Lung (tissue), 12 donors: ENCODE results near the gene ZSCAN4. TPM values are rescaled to one million over a fixed set of nuclear protein-coding genes. Genes with fewer than 3 reads are reported as not detected.

Experiments
- ATAC-seq: fragments of 200-7000 bp; cut with Tn5 transposase; one replicate; pipeline ENCODE4 v1.9.1; 2020; ENCODE audit warnings: moderate number of reproducible peaks; ENCODE audit not compliant: insufficient read depth, low FRiP score
- DNase-seq, 3 donors: peaks; one replicate each; pipeline ENCODE4 v3.0.0-alpha.2; 2013 to 2017
- H3K27ac ChIP-seq, 2 donors: one replicate each; pipeline ENCODE4 v1.5.1; 2013; ENCODE audit warnings: mild to moderate bottlenecking in 2 of 2, moderate library complexity in 2 of 2, control low read depth in 1 of 2, inconsistent platforms in 1 of 2, low read depth in 1 of 2, low read length in 1 of 2
- H3K27me3 ChIP-seq, 3 donors: one replicate each; pipeline ENCODE4 v1.5.1; 2013; ENCODE audit warnings: low read length in 2 of 3; ENCODE audit not compliant: control insufficient read depth in 3 of 3, insufficient read depth in 3 of 3
- H3K36me3 ChIP-seq, 4 donors: one replicate each; pipeline ENCODE4 v1.5.1; 2013; ENCODE audit warnings: low read length in 4 of 4, mild to moderate bottlenecking in 1 of 4, moderate library complexity in 1 of 4; ENCODE audit not compliant: control insufficient read depth in 4 of 4, insufficient read depth in 4 of 4
- H3K4me1 ChIP-seq, 5 donors: one replicate each; pipeline ENCODE4 v1.5.1; 2013; ENCODE audit warnings: low read length in 5 of 5, mild to moderate bottlenecking in 2 of 5, moderate library complexity in 1 of 5; ENCODE audit not compliant: control insufficient read depth in 5 of 5, insufficient read depth in 5 of 5
- H3K4me3 ChIP-seq: one replicate; pipeline ENCODE4 v1.5.1; 2013; ENCODE audit warnings: mild to moderate bottlenecking, control low read depth, moderate library complexity
- H3K9ac ChIP-seq, 2 donors: one replicate each; pipeline ENCODE4 v1.5.1; 2013; ENCODE audit warnings: low read length in 2 of 2, control low read depth in 1 of 2; ENCODE audit not compliant: insufficient read depth in 1 of 2
- H3K9me3 ChIP-seq, 4 donors: one replicate each; pipeline ENCODE4 v1.5.1; 2013; ENCODE audit warnings: low read length in 3 of 4, mild to moderate bottlenecking in 1 of 4, moderate library complexity in 1 of 4; ENCODE audit not compliant: control insufficient read depth in 4 of 4, insufficient read depth in 3 of 4
- WGBS, 2 donors: extraction: QIAGEN DNeasy Blood & Tissue Kit; methylation state at CpG; one replicate each; pipeline ENCODE4 v1.1.7; 2013; 5-methylcytosine and 5-hydroxymethylcytosine counted together
- polyA plus RNA-seq, 2 donors: library from polyadenylated mRNA; stranded (reverse); fragments of 200-250 nt; gene quantifications; one replicate each; pipeline ENCODE4 v1.2.1, GENCODE V29; 2013
- total RNA-seq, 2 donors: library from RNA; depleted of rRNA in 1 of 2; stranded (reverse); fragments of >200 nt in 1 of 2; gene quantifications; one replicate each; pipeline ENCODE4 v1.2.1, GENCODE V29; 2014 to 2021
- TF ChIP-seq, protein P1 (sequence below): IDR thresholded peaks from 2 replicates; pipeline ENCODE4 v1.5.1; 2012; ENCODE audit warnings: mild to moderate bottlenecking; ENCODE audit errors: control extremely low read depth, extremely low read depth
- donor health status: control.
- donor health status: control.
- donor health status: Bipolar disorder and iron deficiency.
- donor health status: healthy.
- donor health status: DM: yes; HTN: yes; CAD: no.

Gene ZSCAN4
- total and polyA plus RNA-seq, 4 donors, result 0.07 to 0.21 (median 0.14) TPM; not detected in 1

DNA sequence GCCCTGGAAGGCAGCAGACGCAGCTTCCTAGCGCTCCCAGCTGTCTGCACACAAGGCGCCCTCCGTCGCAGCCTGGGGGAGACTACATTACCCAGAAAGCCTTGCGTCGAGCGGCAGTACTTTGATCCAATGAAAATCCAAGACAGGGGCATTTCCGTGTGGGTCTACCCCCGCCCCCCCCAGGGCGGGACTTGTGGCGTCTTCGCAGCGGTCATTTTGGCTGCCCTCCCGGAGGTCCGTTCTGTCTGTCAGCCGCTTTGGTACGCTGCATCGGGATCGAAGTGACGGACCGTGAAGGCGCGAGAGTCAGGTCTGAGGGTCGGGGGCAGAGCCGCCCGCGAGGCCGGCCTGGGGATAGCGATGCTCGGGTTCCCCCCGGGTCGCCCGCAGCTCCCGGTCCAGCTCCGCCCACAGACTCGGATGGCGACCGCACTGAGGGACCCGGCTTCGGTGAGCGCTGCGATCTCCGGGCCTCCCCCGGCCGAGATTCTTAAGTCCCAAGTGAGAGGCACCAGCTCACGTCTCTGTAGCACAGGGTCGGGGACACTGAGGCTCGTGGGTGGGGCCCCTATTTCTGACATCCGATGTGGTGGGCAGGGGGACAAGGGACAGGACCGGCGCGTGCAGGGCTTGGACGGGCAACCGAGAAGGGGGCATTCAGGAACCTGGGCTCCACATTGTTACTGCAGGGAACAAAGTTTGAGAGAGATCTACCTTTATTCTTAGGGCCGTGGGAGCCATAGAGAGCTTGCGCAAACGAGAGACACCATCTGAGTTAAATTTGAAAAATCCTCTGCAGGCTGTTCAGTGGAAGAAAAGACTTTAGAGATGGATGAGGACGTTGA lies 35.5 kb upstream of the ZSCAN4 start, which contains the start of gene ZNF211:
Gene ZNF211, plus strand, starts transcription at position 182 of the 845 bp plus-strand sequence. Its CDS starts 179 bp downstream, at position 361.
- Histone ChIP-seq H3K36me3 (peaks cover 7 to 36% (median 21%) of the 10 kb centered on the region in 4 donors), H3K27me3 (no peaks in the 10 kb centered on the region), H3K4me1 (peaks cover 0 to 9% (median 9%) of the 10 kb centered on the region in 5 donors), H3K27ac (peak within 1 kb of the TSS; percentile 76 to 79), H3K4me3 (peak within 1 kb of the TSS; percentile 85), H3K9ac (peak within 1 kb of the TSS; percentile 47 to 83), H3K9me3 (peaks cover 0 to 15% (median 12%) of the 10 kb centered on the region in 4 donors)
- ATAC-seq (peak; percentile 100), DNase-seq (peak; percentile 96 to 99 (median 97))
- TF ChIP-seq, protein P1, sequence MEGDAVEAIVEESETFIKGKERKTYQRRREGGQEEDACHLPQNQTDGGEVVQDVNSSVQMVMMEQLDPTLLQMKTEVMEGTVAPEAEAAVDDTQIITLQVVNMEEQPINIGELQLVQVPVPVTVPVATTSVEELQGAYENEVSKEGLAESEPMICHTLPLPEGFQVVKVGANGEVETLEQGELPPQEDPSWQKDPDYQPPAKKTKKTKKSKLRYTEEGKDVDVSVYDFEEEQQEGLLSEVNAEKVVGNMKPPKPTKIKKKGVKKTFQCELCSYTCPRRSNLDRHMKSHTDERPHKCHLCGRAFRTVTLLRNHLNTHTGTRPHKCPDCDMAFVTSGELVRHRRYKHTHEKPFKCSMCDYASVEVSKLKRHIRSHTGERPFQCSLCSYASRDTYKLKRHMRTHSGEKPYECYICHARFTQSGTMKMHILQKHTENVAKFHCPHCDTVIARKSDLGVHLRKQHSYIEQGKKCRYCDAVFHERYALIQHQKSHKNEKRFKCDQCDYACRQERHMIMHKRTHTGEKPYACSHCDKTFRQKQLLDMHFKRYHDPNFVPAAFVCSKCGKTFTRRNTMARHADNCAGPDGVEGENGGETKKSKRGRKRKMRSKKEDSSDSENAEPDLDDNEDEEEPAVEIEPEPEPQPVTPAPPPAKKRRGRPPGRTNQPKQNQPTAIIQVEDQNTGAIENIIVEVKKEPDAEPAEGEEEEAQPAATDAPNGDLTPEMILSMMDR, result no peak
- 1% methylated on average over 54 to 59 of the region's 59 CpGs for WGBS, 2 donors

DNA sequence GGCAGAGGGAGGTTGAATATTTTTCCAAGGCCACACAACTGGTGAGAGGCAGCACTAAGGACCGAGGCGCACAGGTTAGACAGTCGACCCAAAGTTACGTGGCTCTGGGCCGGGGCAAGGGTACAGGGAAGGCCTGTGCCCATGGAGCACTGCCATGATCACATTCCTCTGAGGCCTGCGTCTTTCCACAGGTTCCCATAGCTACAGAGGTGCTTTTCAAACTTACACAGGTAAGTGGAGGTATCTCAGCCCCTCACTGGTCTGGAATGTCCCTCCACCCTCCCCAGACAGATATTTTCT lies 35.0 kb upstream of the ZSCAN4 start:
- whole genome bisulfite sequencing, 2 donors, result 55 to 64% methylated on average over 6 of the region's 6 CpGs
- peaks cover 7 to 41% (median 26%) of the 10 kb centered on the region in 4 donors for H3K36me3 ChIP-seq
- DNase-seq, result peak in 1 of 3 donors; percentile 16
- peaks cover 0 to 9% (median 9%) of the 10 kb centered on the region in 5 donors for H3K4me1 ChIP-seq
- TF ChIP-seq, protein P1, result no peak
- peaks cover 0 to 19% (median 12%) of the 10 kb centered on the region in 4 donors for H3K9me3 ChIP-seq
- peak overlapping the region; percentile 47 to 83 for H3K9ac ChIP-seq
- H3K27ac ChIP-seq, result peak overlapping the region in 1 of 2 donors; percentile 79
- no peaks in the 10 kb centered on the region for H3K27me3 ChIP-seq
- no peak for ATAC-seq
- H3K4me3 ChIP-seq, result peak overlapping the region; percentile 85

DNA sequence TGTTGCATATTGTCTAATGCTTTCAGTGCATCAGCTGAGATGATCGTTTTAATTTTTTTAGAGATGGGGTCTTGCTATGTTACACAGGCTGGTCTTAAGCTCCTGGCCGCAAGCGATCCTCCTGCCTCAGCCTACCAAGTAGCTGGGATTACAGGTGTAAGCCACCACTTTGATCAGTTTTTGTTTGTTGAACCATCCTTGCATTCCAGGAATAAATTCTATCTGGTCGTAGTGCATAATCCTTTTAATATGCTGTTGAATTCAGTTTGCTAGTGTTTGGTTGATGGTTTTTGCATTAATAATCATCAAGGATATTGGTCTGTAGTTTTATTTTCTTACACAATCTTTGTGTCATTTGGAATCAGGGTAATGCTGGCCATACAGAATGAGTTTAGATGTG lies 31.4 kb upstream of the ZSCAN4 start:
- Histone ChIP-seq H3K9me3 (peaks cover 4 to 45% (median 40%) of the 10 kb centered on the region in 4 donors), H3K27me3 (no peaks in the 10 kb centered on the region), H3K27ac (no peak overlapping the region), H3K4me3 (no peak overlapping the region), H3K9ac (no peak overlapping the region), H3K36me3 (peaks cover 35 to 75% (median 53%) of the 10 kb centered on the region in 4 donors), H3K4me1 (peaks cover 0 to 9% (median 9%) of the 10 kb centered on the region in 5 donors)
- TF ChIP-seq, protein P1, result no peak
- ATAC-seq (no peak), DNase-seq (no peak)
- 99% methylated on average over 4 of the region's 4 CpGs for WGBS, 2 donors
